Astrocyte of the cerebellum (primary cell): ENCODE results near the gene FAM217A.
"Not testable (repeated sequence)": the region's sequence is repeated elsewhere in the genome, so short reads cannot be mapped to it uniquely, and the experiment has no call there.

Experiments
- DNase-seq: peaks from one replicate; pipeline ENCODE4 v3.0.0-alpha.2; 2011; ENCODE audit warnings: low read depth
- H3K4me3 ChIP-seq: 2 replicates; pipeline ENCODE4 v1.5.1; 2011; ENCODE audit warnings: mild to moderate bottlenecking, low read depth, low read length, moderate library complexity
- in situ Hi-C: cut with HindIII; loops from 2 replicates; pipeline ENCODE4 v1.10.0; 2017; ENCODE audit warnings: low sequenced_read_pairs
- TF ChIP-seq, protein P1 (sequence below): IDR thresholded peaks from 2 replicates; pipeline ENCODE4 v1.5.1; 2012; ENCODE audit warnings: low read length, low read depth, moderate library complexity, mild to moderate bottlenecking; ENCODE audit errors: missing control alignments

The FAM217A gene

DNA sequence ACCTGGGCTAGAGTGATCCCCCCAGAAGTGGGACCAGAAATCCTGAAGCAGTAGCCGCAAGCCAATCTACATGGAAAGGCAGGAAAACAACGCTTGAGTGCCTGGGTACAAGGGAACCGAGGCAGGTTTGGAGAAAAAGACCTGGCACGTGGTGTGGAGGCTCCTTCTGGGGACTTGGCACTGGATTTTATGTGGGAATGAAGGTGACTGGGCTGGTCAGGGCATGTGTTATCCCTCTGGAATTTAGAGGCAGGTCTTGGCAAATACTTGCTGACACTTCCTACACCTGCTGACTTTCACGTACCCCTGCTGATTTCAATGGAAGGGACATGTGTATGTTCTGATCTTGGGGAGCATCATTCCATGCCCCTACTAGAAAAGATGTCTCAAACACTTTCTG is 25.0 kb upstream of the FAM217A start:
- in situ Hi-C loops = no loop called here
- H3K4me3 ChIP-seq = no peak overlapping the region
- DNase-seq = no peak

DNA sequence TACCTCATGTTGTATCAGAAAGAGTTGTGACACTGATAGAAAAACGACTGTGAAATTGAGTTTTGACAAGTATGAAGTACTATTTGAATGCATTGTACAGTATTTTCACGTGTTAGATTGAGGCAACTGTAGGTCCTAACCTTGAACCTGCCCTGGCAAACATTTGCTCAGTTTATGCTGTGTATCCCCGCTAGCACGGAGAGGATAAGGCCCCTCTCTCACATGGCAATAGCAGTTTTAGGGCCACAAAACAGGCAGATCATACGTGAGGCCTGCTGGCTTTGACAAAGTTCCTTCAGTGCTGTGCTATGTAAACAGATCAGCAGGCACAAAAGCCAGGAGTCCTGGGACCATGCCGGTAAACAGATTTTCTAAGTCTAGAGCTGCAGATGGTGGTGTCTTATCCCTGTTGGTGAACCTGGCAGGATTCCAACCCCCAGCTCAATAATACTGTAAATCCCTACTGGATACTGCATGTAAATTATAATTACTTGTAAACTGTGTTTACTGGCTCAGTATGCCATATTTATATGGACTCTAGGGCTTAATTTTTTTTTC is 23.8 kb upstream of the FAM217A start:
- in situ Hi-C loops = no loop called here
- DNase-seq = no peak
- TF ChIP-seq, protein P1, sequence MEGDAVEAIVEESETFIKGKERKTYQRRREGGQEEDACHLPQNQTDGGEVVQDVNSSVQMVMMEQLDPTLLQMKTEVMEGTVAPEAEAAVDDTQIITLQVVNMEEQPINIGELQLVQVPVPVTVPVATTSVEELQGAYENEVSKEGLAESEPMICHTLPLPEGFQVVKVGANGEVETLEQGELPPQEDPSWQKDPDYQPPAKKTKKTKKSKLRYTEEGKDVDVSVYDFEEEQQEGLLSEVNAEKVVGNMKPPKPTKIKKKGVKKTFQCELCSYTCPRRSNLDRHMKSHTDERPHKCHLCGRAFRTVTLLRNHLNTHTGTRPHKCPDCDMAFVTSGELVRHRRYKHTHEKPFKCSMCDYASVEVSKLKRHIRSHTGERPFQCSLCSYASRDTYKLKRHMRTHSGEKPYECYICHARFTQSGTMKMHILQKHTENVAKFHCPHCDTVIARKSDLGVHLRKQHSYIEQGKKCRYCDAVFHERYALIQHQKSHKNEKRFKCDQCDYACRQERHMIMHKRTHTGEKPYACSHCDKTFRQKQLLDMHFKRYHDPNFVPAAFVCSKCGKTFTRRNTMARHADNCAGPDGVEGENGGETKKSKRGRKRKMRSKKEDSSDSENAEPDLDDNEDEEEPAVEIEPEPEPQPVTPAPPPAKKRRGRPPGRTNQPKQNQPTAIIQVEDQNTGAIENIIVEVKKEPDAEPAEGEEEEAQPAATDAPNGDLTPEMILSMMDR = no peak
- no peak overlapping the region for H3K4me3 ChIP-seq

More for the DNA sequence above, 25.0 kb upstream of the FAM217A start:
- TF ChIP-seq, protein P1 = no peak

DNA sequence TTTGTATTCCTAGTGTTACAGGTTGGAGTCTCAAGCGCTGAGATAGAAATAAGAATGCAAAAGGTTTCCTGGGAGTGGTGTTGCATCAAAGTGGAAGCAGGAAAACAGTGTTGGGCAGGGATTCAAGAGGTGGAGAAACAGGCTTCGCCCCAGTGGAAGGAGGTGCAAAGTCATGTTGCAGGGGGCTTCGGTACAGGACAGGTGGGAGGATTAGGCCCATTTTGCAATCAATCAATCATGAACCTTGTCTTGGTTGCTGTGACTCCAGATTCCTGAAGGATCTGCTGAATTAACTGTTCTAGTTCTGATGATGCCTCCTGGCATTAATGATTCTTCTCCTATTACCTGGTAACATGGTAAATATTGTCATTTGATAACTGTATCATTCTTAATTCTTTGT is 22.4 kb upstream of the FAM217A start:
- no peak for DNase-seq
- in situ Hi-C loops = no loop called here
- H3K4me3 ChIP-seq = no peak overlapping the region
- TF ChIP-seq, protein P1 = no peak

DNA sequence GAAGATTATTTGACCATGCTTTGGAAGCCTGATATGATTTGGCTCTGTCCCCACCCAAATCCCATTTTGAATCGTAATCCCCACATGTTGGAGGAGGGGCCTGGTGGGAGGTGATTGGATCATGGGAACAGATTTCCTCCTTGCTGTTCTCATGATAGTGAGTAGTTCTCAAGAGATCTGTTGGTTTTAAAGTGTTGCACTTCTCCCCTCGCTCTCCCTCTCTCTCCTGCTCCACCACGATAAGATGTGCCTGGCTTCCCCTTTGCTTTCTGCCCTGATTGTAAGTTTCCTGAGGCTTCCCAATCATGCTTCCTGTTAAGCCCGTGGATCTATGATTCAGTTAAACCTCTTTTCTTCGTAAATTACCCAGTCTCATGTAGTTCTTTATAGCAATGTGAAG is 21.7 kb upstream of the FAM217A start:
- DNase-seq = no peak
- TF ChIP-seq, protein P1 = no peak
- H3K4me3 ChIP-seq = no peak overlapping the region
- in situ Hi-C loops = no loop called here

DNA sequence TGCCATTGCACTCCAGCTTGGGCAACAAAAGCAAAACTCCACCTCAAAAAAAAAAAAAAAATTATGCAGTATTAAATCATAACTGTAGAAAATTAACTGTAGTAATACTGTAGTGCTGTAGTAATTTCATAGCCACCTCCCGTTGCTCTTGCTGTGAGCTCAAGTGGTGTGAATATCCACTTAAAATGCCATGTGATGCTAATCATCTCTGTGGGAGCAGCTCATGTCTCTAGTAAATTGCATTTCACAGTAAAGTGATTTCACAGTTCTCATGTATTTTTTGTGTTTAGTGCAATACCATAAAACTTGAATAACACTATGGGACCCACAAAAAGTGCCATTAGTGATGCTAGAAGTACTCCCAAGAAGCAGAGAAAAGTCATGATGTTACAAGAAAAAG is 14.4 kb upstream of the FAM217A start:
- TF ChIP-seq, protein P1 = no peak
- in situ Hi-C loops = no loop called here
- DNase-seq = no peak
- H3K4me3 ChIP-seq = no peak overlapping the region

DNA sequence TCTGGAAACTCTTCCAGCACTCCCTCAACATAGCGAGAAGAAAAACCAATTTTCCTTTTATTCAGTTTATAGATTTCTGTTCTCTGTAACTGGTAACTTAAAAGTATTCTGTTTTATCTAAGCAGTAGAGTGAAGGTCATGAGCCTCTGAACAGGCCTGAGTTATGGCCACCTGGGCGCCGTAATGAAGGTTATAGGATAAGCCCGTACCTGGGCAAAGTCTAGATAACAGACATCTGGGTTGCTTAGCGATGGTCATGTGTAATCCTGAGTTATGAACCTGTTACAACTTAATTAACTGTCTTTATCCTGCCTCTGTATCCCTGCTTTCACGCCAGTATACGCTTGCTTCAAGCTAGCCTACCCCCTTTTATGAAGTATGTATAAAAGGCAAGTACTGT is 13.0 kb upstream of the FAM217A start:
- H3K4me3 ChIP-seq = no peak overlapping the region
- in situ Hi-C loops = no loop called here
- TF ChIP-seq, protein P1 = no peak
- no peak for DNase-seq

DNA sequence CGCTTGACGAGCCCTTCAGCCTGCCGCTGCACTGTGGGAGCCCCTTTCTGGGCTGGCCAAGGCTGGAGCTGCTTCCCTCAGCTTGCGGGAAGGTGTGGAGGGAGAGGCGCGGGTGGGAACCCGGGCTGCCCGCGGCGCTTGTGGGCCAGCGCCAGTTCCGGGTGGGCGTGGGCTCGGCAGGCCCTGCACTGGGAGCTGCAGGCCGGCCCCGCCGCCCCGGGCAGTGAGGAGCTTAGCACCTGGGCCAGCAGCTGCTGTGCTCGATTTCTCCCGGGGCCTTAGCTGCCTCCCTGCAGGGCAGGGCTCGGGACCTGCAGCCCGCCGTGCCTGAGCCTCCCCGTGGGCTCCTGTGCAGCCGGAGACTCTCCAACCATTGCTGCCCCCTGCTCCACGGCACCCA is 11.1 kb upstream of the FAM217A start:
- H3K4me3 ChIP-seq, DNase-seq, in situ Hi-C loops: not testable (repeated sequence)
